KOPT-K1 (cell line): ENCODE data around the gene NHLRC2.
"Not testable (repeated sequence)": the region's sequence is repeated elsewhere in the genome, so short reads cannot be mapped to it uniquely, and the experiment has no call there.

Experiments used
- H3K27ac ChIP-seq: fragments of 200-600 bp; sonication (generic); 2 replicates; pipeline ENCODE4 v1.5.1; 2016; ENCODE audit warnings: antibody characterized with exemption, mild to moderate bottlenecking, low read depth, low read length; ENCODE audit not compliant: poor library complexity, severe bottlenecking
- H3K36me3 ChIP-seq: fragments of 200-600 bp; sonication (generic); 2 replicates; pipeline ENCODE4 v1.5.1; 2017; ENCODE audit warnings: antibody characterized with exemption, mild to moderate bottlenecking, low read length, moderate library complexity; ENCODE audit not compliant: insufficient read depth
- H3K9me3 ChIP-seq: fragments of 200-600 bp; sonication (generic); 2 replicates; pipeline ENCODE4 v1.5.1; 2017; ENCODE audit warnings: antibody characterized with exemption, low read length, mild to moderate bottlenecking; ENCODE audit not compliant: insufficient read depth, poor library complexity, severe bottlenecking

NHLRC2 gene

GRCh38 chr10:113932854-113933253 is 78.4 kb downstream of the NHLRC2 start:
- no peaks in the 10 kb centered on the region for H3K36me3 ChIP-seq

GRCh38 chr10:113933894-113934532 is 79.6 kb downstream of the NHLRC2 start:
- no peak overlapping the region for H3K27ac ChIP-seq
- H3K36me3 ChIP-seq: no peaks in the 10 kb centered on the region
- no peaks in the 10 kb centered on the region for H3K9me3 ChIP-seq

More at GRCh38 chr10:113932854-113933253, 78.4 kb downstream of the NHLRC2 start:
- H3K27ac ChIP-seq: no peak overlapping the region
- no peaks in the 10 kb centered on the region for H3K9me3 ChIP-seq

DNA sequence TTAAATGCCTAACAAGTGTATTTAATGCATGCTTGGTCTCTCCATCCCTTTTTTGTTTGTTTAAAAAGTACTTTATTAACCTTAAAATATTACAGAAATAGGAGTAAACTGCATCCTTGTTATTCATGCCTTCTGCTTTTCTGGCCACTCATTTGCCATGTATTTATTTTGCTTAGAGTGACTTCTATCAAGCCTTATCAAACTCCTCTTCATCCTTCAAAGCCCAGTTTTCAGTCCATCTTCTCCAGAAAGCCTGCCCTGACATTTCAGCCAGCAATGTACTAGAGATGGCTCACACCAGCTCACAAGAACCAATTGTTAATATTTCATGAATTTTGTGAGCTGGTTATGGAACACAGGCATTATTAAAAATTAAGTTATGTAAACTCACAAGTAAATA is 82.8 kb downstream of the NHLRC2 start:
- Histone ChIP-seq H3K9me3 (no peaks in the 10 kb centered on the region), H3K27ac (no peak overlapping the region), H3K36me3 (no peaks in the 10 kb centered on the region)

DNA sequence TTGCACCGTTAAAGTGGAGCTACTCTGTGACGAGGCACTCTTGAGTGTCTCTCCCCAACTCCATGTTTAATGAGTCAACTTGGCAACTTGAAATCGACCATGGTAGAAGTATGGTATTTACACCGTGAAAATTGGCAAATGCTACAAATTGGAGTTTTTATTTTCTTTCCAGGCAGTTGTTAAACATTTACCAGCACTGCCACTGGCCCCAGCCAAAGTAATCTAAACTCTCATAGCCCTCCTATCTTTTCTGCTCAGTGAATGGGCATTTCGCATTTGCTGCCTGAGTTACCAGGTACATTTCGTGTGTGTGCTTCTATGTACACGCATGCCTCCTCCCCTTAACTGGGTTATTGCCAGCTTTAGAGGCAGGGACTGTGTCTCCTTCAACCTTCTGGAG is 83.3 kb downstream of the NHLRC2 start:
- Histone ChIP-seq H3K9me3 (no peaks in the 10 kb centered on the region), H3K36me3 (no peaks in the 10 kb centered on the region), H3K27ac (no peak overlapping the region)

- Histone ChIP-seq H3K9me3 (no peaks in the 10 kb centered on the region), H3K27ac (no peak overlapping the region), H3K36me3 (no peaks in the 10 kb centered on the region)
These were observed 84.9 kb downstream of the NHLRC2 start for GRCh38 chr10:113939212-113939860.

DNA sequence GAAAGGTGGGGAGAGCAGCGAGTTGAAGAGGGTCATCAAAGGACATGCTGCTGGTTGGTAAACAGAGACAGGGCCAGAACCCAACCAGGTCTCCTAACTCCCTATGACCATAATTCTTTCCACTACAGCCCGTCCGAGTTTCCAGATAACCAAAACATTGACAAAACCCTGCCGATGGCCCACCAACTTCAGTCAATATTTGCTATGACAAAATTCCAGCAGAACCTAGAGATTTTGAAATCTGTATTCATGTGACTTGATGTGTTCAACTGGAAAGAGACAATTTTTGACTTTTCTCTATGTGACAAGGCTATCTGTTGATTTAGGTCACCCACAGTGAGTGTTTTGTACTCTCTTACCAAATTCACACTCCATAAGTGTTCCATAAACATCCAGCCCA is 86.7 kb downstream of the NHLRC2 start:
- H3K36me3 ChIP-seq: no peaks in the 10 kb centered on the region
- no peaks in the 10 kb centered on the region for H3K9me3 ChIP-seq
- H3K27ac ChIP-seq: no peak overlapping the region

- H3K27ac ChIP-seq, H3K36me3 ChIP-seq, H3K9me3 ChIP-seq: not testable (repeated sequence)
These were observed 88.7 kb downstream of the NHLRC2 start for GRCh38 chr10:113943196-113943595.

GRCh38 chr10:113945075-113945686 is 90.7 kb downstream of the NHLRC2 start:
- no peaks in the 10 kb centered on the region for H3K36me3 ChIP-seq
- no peaks in the 10 kb centered on the region for H3K9me3 ChIP-seq
- H3K27ac ChIP-seq: no peak overlapping the region

GRCh38 chr10:113945687-113946085 is 91.2 kb downstream of the NHLRC2 start:
- no peaks in the 10 kb centered on the region for H3K9me3 ChIP-seq
- no peaks in the 10 kb centered on the region for H3K36me3 ChIP-seq
- no peak overlapping the region for H3K27ac ChIP-seq

DNA sequence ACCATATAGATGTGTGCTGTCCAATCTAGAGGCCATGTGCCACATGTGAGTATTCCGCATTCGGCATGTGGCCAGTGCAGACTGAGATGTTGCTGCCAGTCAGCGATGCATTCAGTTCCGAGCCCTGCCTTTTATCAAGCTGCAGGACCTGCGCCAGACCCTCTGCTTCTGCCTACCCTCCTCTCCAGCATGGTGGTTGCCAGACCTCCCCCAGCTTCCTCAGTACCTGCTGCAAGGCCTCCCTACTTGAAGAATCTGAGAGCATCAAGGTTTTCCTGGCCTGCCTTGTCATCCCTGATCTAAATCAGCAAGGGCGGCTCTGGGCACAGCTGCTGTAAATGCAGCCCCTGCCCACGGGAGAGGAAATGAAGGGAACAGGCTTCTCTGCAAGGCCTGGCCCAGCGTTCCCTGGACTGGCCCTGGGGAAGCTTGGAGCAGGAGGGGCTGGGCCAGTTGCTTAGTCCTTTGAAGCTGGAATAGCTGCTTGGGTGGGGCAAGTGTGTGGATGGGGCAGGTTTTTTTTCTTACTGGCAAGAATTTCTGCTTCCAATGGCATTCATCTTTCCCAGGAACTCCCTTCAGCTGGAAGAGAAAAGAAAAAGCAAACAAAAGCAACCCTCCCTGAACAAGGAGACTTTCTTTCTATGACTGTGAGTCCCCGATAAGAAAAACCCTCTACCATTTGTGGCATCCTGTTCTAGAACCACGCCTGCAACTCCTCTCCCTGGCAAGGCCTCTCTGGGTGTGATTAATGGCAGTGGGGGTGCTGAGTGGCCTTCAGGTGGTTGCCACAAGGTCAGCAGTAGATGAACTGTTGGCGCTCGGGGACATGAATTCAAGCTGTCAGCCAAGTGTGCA is 93.0 kb downstream of the NHLRC2 start:
- Histone ChIP-seq H3K9me3 (no peaks in the 10 kb centered on the region), H3K27ac (no peak overlapping the region), H3K36me3 (no peaks in the 10 kb centered on the region)

DNA sequence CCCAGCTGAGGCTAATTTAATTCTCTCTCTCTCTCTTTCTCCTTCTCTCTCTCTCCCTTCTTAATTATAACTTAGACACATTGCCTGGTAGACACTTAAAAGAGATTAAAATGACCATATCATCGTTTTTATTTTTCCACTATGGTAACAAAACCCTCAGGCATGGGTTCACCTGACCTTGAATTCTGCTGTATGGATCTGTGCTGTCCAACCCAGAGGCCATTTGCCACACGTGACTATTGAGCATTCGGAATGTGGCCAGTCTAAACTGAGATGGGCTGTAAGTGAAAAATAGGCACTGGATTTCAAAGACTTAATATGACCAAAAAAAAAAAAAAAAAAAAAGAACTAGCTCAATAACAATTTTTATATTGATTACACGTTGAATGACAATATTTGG is 93.6 kb downstream of the NHLRC2 start:
- Histone ChIP-seq H3K36me3 (no peaks in the 10 kb centered on the region), H3K27ac (no peak overlapping the region), H3K9me3 (no peaks in the 10 kb centered on the region)

DNA sequence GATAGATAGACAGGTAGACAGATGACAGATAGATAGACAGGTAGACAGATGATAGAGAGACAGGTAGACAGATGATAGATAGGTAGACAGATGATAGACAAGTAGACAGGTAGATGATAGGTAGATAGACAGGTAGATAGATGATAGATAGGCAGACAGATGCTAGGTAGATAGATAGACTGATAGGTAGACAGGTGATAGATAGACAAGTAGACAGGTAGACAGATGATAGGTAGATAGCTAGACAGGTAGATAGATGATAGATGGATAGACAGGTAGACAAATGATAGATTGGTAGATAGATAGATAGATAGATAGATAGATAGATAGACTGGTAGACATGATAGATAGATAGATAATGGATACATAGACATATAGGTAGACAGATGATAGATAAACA is 95.8 kb downstream of the NHLRC2 start:
- Histone ChIP-seq H3K9me3 (no peaks in the 10 kb centered on the region), H3K36me3 (no peaks in the 10 kb centered on the region), H3K27ac (no peak overlapping the region)

DNA sequence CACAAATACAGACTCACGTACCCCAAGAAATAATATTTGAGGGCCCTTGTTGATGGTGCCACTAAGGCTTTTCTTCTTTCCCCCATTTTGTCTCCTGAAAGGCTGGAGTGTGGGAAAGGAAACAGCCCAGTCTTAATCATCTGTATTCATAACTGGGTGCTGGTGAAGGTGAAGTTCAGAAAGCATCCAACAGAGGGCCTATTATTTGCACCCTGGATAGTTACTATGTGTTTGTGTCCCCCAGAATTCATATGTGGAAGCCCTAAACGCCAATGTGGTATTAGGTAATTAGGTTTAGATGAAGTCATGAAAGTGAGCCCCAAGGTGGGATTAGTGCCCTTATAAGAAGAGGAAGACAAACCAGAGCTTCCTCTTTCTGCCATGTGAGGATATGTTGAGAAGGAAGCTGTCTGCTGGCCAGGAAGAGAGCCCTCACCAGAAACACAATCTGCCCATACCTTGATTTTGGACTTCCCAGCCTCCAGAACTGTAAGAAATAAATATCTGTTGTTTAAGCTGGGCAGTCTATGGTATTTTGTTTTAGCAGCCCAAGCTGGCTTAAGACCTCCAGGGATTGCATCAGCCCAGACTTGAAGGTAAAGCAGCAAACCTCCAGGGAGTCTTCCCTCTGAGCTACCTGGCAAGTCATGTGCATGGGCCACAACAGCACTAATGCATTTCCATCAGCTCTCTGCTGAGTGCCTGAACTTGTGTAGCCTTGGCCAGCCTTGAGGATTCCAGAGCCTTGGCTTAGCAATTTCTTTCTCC is 99.2 kb downstream of the NHLRC2 start:
- Histone ChIP-seq H3K9me3 (no peaks in the 10 kb centered on the region), H3K36me3 (no peaks in the 10 kb centered on the region), H3K27ac (no peak overlapping the region)

DNA sequence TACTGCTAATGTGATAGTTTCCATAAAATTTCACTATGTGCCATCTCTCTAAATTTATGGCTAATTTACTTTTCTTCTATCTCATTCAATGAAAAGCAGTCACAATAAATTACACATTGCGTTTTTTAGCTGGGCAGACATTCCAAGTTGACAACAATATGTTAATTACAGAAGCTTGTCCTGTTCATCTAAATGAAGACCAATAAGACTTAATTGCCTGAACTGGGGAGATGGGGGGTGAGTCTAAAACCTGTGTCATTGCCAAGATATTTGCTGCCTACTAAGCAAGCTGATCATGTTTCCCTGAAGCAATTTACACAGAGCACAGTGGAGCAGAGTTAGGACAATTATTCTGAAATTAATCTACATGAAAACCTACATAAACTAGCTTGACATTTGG is 99.9 kb downstream of the NHLRC2 start:
- no peaks in the 10 kb centered on the region for H3K36me3 ChIP-seq
- no peaks in the 10 kb centered on the region for H3K9me3 ChIP-seq
- H3K27ac ChIP-seq: no peak overlapping the region
